EH (cell line): ENCODE data around the gene FITM2.
"Not testable (repeated sequence)": the region's sequence is repeated elsewhere in the genome, so short reads cannot be mapped to it uniquely, and the experiment has no call there.

ENCODE experiments used
- DNase-seq: peaks from one replicate; pipeline ENCODE4 v3.0.0-alpha.2; 2015; ENCODE audit warnings: low read depth

The FITM2 gene

GRCh38 chr20:44310664-44311639 lies at the start of gene FITM2:
TSS of gene FITM2 (minus strand) at chr20:44311202. CDS start at chr20:44311148, 54 bp downstream.
- peak; percentile 97 for DNase-seq

DNA sequence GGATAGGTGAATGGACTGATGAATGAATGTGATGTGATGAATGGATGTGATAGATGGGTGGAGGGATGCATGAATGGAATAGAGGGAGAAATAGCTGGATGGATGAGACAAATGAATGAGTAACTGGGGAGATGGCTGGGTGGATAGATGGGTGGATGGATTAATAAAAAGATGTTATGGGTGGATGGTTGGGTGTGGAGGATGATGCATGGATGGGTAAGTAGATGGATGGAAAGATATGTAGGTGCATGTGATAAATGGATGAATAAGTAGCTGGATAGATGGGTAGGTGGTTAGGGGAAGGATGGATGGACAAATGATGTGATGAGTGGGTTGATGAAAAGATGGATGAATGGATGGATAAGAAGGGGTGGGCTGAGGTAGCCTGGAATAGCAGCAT lies 49.2 kb upstream of the FITM2 start:
- no peak for DNase-seq

GRCh38 chr20:44358776-44359175 lies 47.8 kb upstream of the FITM2 start:
- DNase-seq, result no peak

- DNase-seq, result no peak
These were observed 46.6 kb upstream of the FITM2 start for GRCh38 chr20:44357555-44358125.

DNA sequence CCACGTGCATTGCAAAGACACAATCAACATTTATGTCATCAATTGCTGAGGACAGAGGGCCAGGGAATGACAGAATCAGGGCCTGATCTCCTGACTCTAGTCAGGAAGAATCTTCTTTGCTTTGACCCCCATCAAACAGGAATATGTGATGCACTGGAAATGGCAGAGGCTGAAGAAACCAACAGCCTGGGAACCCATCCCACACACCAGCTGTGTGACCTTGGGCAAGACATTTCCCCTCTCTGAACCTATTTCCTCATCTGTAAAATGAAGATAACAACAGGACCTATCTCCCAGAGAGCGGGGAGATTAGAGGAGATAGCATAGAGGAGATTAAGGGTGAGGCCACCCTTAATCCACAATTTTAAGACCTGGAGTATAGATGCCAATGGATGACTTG lies 46.0 kb upstream of the FITM2 start:
- no peak for DNase-seq

- DNase-seq, result no peak
These were observed 45.3 kb upstream of the FITM2 start for GRCh38 chr20:44356353-44356723.

DNA sequence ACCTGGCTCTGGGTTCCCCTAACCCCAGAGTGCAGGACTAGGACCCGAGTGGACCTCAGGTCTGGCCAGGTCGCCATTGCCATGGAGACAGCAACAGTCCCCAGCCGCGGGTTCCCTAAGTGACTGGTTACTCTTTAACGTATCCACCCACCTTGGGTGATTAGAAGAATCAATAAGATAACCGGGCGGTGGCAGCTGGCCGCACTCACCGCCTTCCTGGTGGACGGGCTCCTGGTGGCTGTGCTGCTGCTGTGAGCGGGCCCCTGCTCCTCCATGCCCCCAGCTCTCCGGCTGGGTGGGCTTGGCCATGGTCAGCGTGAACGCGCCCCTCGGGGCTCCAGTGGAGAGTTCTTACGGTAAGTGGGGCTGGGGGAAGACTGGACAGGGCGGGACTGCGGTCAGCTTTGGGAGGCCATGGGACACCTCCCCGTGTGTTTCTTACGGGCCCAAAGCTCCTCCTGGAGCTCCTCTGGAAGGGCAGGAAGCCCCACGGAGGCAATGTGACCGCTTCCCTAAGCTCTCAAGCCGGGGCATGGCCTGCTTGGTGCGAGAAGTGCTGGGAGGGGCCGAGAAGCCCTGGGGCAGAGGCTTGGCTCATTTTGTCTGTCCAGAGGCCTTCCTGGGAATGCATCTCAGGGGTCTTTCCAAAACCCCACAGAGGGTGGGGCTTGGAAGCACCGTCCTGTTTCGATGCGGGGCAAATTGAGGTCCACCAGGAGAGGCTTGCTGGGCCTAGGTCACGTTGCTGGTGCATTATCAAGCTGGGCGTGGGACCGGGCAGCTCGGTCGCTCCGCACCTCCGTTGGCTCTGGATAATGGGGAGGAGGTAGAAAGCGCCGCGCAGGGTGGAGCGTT lies 44.7 kb upstream of the FITM2 start, which contains the start of gene HNF4A:
Gene HNF4A (plus strand): TSS at position 202 of the 855 bp plus-strand sequence. CDS start 106 bp downstream, at position 308.
- no peak for DNase-seq

DNA sequence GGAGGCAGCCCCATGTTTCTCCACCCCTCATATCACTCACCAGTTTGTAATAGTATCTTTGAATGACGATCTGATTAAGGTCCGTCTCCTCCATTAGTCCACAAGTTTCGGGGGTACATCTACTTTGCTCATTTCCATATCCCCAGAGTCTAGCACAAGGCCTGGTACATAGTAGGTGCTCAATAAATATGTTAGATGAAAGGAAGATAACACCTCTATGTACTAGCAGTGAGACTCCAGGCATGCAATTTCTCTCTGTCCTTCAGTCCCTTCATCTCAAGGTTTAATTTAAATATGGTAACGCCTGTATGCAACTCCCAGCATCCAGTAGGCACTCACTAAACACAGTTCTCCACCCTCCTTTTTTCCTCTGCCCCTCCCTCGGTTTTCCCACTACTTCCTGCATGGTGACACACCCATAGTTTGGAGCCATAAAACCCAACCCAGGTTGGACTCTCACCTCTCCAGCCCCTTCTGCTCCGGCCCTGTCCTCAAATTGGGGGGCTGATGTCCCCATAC lies 44.0 kb upstream of the FITM2 start:
- DNase-seq, result no peak

- no peak for DNase-seq
These were observed 39.6 kb upstream of the FITM2 start for GRCh38 chr20:44350567-44350966.

- no peak for DNase-seq
These were observed 38.3 kb upstream of the FITM2 start for GRCh38 chr20:44349349-44349748.

- DNase-seq, result no peak
These were observed 37.2 kb upstream of the FITM2 start for GRCh38 chr20:44348168-44348659.

GRCh38 chr20:44345941-44346340 lies 34.9 kb upstream of the FITM2 start:
- not testable (repeated sequence) for DNase-seq

- DNase-seq, result no peak
These were observed 34.1 kb upstream of the FITM2 start for GRCh38 chr20:44345147-44345546.

DNA sequence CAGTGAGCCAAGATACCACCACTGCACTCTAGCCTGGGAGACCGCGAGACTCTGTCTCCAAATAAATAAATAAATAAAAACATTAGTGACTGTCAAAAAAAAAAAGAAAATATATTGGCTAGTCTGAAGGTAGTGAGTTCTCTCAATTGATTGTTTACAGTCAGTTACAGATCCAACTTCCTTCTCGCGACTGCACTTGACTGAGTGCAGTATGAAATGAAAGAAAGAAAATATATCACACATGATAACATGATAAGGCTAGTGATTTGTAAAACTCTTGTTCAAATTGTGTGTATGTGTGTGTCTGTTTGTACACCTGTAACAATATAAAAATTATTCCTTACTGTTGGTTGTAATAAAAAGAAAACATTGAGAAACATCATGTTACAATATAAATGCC lies 33.7 kb upstream of the FITM2 start:
- DNase-seq, result no peak

GRCh38 chr20:44343162-44343675 lies 32.2 kb upstream of the FITM2 start:
- no peak for DNase-seq

- peak; percentile 44 for DNase-seq
These were observed 31.2 kb upstream of the FITM2 start for GRCh38 chr20:44342248-44342647.

DNA sequence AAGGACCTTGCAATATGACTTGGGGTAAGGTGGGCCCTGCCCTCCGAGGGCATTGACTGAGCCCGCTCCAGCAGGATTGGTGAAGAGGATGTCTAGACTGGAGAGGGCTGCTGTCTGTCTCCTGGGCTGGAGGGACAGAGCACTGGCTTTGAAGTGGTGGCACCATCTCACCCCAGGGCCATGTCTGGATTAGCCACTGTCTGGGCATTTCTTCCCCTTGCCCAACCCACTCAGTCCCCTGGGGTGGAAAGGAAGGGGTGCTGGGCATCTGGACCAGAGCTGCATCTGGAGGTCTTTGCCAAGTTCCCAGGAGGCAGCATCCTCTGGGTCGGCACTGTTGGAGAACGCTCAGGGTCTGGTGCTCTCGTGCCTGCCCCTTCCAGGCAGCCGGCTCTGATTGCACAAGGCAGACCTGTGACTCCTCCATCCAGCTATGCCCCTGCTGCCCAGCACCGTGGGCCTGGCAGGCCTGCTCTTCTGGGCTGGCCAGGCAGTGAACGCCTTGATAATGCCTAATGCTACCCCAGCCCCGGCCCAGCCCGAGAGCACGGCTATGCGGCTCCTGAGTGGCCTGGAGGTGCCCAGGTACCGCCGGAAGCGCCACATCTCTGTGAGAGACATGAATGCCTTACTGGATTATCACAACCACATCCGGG lies 25.9 kb upstream of the FITM2 start, which contains the start of gene R3HDML:
Gene R3HDML (plus strand): TSS at position 319 of the 656 bp plus-strand sequence. CDS start 115 bp downstream, at position 434.
- DNase-seq, result no peak

GRCh38 chr20:44336086-44336485 lies 25.1 kb upstream of the FITM2 start:
- no peak for DNase-seq

DNA sequence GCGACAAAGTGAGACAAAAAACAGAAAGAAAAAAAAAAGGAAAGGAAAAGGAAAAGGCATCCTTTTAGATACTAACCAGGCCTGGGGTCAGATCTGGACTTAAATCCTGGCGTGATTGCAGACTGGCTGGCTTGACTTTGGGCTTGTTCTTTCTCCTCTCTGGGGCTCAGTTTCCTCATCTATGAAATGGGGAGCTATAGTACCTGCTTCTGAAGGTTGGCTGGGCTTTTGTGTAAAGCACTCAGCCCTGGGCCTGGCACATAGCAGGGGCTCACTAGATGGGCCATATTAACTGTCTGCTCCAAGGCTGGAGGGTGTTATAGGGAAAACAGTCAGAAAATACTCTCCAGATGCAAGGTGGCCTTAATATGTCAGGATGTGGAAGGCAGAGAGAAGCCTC lies 24.7 kb upstream of the FITM2 start:
- no peak for DNase-seq

GRCh38 chr20:44334709-44335108 lies 23.7 kb upstream of the FITM2 start:
- DNase-seq, result no peak

DNA sequence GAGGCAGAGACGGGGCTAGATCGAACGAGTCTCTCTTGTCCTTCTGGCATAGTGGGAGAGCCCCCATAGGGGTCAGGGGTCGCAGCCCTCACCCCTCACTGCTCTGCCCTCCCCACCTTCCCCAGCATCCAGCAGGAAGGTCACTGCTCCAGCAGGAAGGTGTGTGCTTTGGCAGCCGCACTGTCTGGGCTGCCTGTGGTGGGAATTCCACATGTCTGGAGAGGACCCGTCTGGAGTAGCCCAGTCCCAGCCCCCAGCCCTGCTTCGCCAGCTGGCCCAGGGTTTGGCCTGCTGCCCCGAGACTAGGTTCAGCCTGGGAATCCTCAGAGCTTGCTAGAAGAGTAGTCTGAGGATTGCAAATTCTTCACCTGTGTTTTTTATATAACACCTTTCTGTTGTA lies 23.3 kb upstream of the FITM2 start:
- no peak for DNase-seq
